OCI-LY7 (cell line): ENCODE data around the gene ZNF530.

Experiments used
- CTCF ChIP-seq: fragments of 200-600 bp; sonication (generic); conservative IDR thresholded peaks from 2 replicates; pipeline ENCODE4 v1.5.1; 2014; ENCODE audit warnings: mild to moderate bottlenecking, antibody characterized with exemption, low read length, moderate library complexity, mixed read lengths
- EZH2phosphoT487 ChIP-seq: fragments of 200-600 bp; sonication (generic); IDR thresholded peaks from 2 replicates; pipeline ENCODE4 v1.6.1; 2018; ENCODE audit warnings: low read depth, borderline replicate concordance, mild to moderate bottlenecking, mixed run types, antibody characterized with exemption, low read length, moderate library complexity, mixed read lengths

DNA sequence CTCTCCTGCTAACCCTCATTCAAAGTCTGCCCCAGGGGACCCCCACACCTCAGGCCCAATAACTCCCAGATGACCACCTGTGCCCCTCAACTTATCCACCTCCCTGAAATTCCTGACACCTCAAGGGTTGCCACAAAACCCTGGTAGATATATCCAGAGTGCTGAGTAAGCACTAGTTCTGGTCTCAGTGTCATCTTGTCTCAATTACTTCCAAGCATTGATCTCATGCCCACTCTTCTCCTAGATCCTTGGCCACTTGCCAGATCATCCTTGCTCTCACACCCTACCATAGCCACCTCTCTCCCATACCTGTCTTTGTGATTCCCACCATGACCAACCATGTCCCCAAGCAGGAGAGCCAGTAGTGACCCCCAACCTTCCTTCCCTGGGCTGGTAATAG is 23.0 kb upstream of the ZNF530 start:
- no peak for TF ChIP-seq CTCF
- TF ChIP-seq EZH2phosphoT487, result no peak
